K562 (cell line): Measurements from ENCODE around the gene ANKRD24. TPM values are rescaled to one million over a fixed set of nuclear protein-coding genes. Genes with fewer than 3 reads are reported as not detected.

Experiments used
- ATAC-seq: fragments of 200-7000 bp; cut with Tn5 transposase; 3 replicates; pipeline ENCODE4 v1.9.1; 2020; ENCODE audit warnings: moderate library complexity
- BruUV-seq: library from RNA; stranded (reverse); fragments of 400-500 nt; replicated peaks from 2 replicates; lab custom pipeline; 2021; lab: Mats Ljungman, UMichigan
- CTCF ChIA-PET: fragments of 300-600 bp; formaldehyde crosslinking; extraction: SDS; loops from one replicate; lab custom pipeline; 2021; ENCODE audit warnings: low intra/inter-chr PET ratio; lab: Yijun Ruan, JAX
- POLR2A ChIA-PET: fragments of 300-600, 350-650 bp; sonication (Branson Sonifier 250); formaldehyde crosslinking; extraction: SDS; loops from one replicate; lab custom pipeline; 2021; ENCODE audit warnings: antibody characterized with exemption, inconsistent platforms; lab: Yijun Ruan, JAX
- DNase-seq, 4 experiments: peaks; one replicate each; pipeline versions ENCODE4 v3.0.0 to v3.0.0-alpha.2; 2011 to 2018; ENCODE audit warnings: low spot score in 3 of 4, mixed read lengths in 3 of 4; ENCODE audit errors: extremely low read depth in 1 of 4
- FAIRE-seq: peaks from 2 replicates; lab custom pipeline; 2011; peaks lifted over from hg19 to GRCh38; lab: Jason Lieb, UNC
- H2AFZ ChIP-seq: 2 replicates; pipeline ENCODE4 v1.6.0; 2011; ENCODE audit warnings: low read depth, low read length, control low read depth, inconsistent platforms
- H3K27ac ChIP-seq: fragments of 200-600 bp; 3 replicates; pipeline ENCODE4 v1.8.0; 2011; ENCODE audit warnings: low read depth, mild to moderate bottlenecking, control low read depth, inconsistent platforms, low read length, moderate library complexity, mixed read lengths; ENCODE audit errors: extremely low read depth
- H3K27me3 ChIP-seq, 2 experiments: fragments of 300-600 bp in 1 of 2; 2 replicates in 1 of 2; 3 replicates in 1 of 2; pipeline versions ENCODE4 v1.6.0 to v1.8.0; 2011; ENCODE audit warnings: inconsistent platforms in 2 of 2, low read length in 2 of 2, mild to moderate bottlenecking in 1 of 2, mixed read lengths in 1 of 2, moderate library complexity in 1 of 2; ENCODE audit not compliant: control insufficient read depth in 2 of 2, insufficient read depth in 2 of 2
- H3K36me3 ChIP-seq: fragments of 300-600 bp; 3 replicates; pipeline ENCODE4 v1.8.0; 2011; ENCODE audit warnings: mild to moderate bottlenecking, low read length, inconsistent platforms; ENCODE audit not compliant: control insufficient read depth, insufficient read depth
- H3K4me1 ChIP-seq, 2 experiments: fragments of 200-600 bp in 1 of 2; replicated peaks in 1 of 2; 2 replicates in 1 of 2; 3 replicates in 1 of 2; pipeline versions ENCODE4 v1.5.1 to v1.8.0; 2011; ENCODE audit warnings: inconsistent platforms in 2 of 2, low read length in 2 of 2, mild to moderate bottlenecking in 1 of 2, mixed read lengths in 1 of 2, moderate library complexity in 1 of 2; ENCODE audit not compliant: control insufficient read depth in 2 of 2, insufficient read depth in 2 of 2
- H3K4me2 ChIP-seq: 2 replicates; pipeline ENCODE4 v1.6.1; 2011; ENCODE audit warnings: low read length, control low read depth, inconsistent platforms, mixed read lengths; ENCODE audit not compliant: insufficient read depth
- H3K4me3 ChIP-seq: fragments of 200-600 bp; sonication (generic), shearing (Covaris generic); 2 replicates; pipeline ENCODE4 v1.5.1; 2016; ENCODE audit warnings: control low read depth, inconsistent platforms
- H3K79me2 ChIP-seq: fragments of 200-600 bp; 3 replicates; pipeline ENCODE4 v1.8.0; 2011; ENCODE audit warnings: low read length, inconsistent platforms; ENCODE audit not compliant: control insufficient read depth, insufficient read depth
- H3K9ac ChIP-seq, 2 experiments: 2 replicates each; pipeline versions ENCODE4 v1.6.0 to v1.6.1; 2011; ENCODE audit warnings: low read depth in 2 of 2, low read length in 2 of 2, control low read depth in 1 of 2, inconsistent platforms in 1 of 2, mild to moderate bottlenecking in 1 of 2, mixed read lengths in 1 of 2; ENCODE audit not compliant: insufficient read depth in 1 of 2
- H3K9me1 ChIP-seq: one replicate; pipeline ENCODE4 v1.6.0; 2011; ENCODE audit warnings: inconsistent platforms, mild to moderate bottlenecking, low read length, moderate library complexity; ENCODE audit not compliant: control insufficient read depth, insufficient read depth
- H3K9me3 ChIP-seq: replicated peaks from 2 replicates; pipeline ENCODE4 v1.5.1; 2011; ENCODE audit warnings: low read depth, low read length, inconsistent platforms; ENCODE audit not compliant: control insufficient read depth, insufficient read depth
- H4K20me1 ChIP-seq: replicated peaks from 2 replicates; pipeline ENCODE4 v1.6.1; 2011; ENCODE audit warnings: low read length, inconsistent platforms, mixed read lengths; ENCODE audit not compliant: control insufficient read depth, insufficient read depth
- NCOA2 ChIP-seq, 2 experiments: fragments of 450-650 bp; IDR thresholded peaks; 2 replicates each; pipeline ENCODE4 v1.6.1; 2018; ENCODE audit warnings: mild to moderate bottlenecking in 2 of 2, moderate library complexity in 1 of 2; ENCODE audit not compliant: partially characterized antibody in 2 of 2
- PHTF2 ChIP-seq: fragments of 250-450 bp; sonication (Bioruptor Pico); IDR thresholded peaks from 2 replicates; pipeline ENCODE4 v1.5.0; 2021; ENCODE audit warnings: mild to moderate bottlenecking
- POLR2G ChIP-seq: fragments of 200-400 bp; formaldehyde crosslinking; IDR thresholded peaks from 2 replicates; pipeline ENCODE4 v1.6.1; 2017; ENCODE audit warnings: low read depth, mild to moderate bottlenecking, antibody characterized with exemption, low read length, moderate library complexity
- RBM25 ChIP-seq: fragments of 200-400 bp; formaldehyde crosslinking; IDR thresholded peaks from 2 replicates; pipeline ENCODE4 v1.6.1; 2018; ENCODE audit warnings: low read length, low read depth, moderate library complexity; ENCODE audit not compliant: severe bottlenecking
- ZFP36 ChIP-seq: fragments of 150-350 bp; IDR thresholded peaks from 2 replicates; pipeline ENCODE4 v1.6.1; 2018; ENCODE audit warnings: low read length, low read depth; ENCODE audit not compliant: partially characterized antibody
- WGBS: fragments of 100-300 bp; shearing (Covaris generic); methylation state at CpG from one replicate; pipeline ENCODE4 v1.1.6; 2016; ENCODE audit warnings: low coverage, mixed read lengths; ENCODE audit not compliant: insufficient coverage; ENCODE audit errors: missing lambda C conversion rate; 5-methylcytosine and 5-hydroxymethylcytosine counted together
- in situ Hi-C: fragments of 300-500 bp; cut with MboI; formaldehyde crosslinking; loops from 4 replicates; pipeline ENCODE4 v1.15.0; 2018; ENCODE audit warnings: inconsistent platforms, mixed read lengths
- intact Hi-C: fragments of 100-400 bp; cut with micrococcal nuclease; formaldehyde crosslinking; loops from 2 replicates; pipeline ENCODE4 v1.14.2; 2022
- polyA plus RNA-seq, 8 experiments: library from polyadenylated mRNA; depleted of rRNA in 4 of 8; stranded (reverse) in 5 of 8; unstranded in 3 of 8; fragments of >200 nt; fragmentation: Nextera tagmentation in 2 of 8; fragmentation: Illumina TruSeq in 1 of 8; extraction: Ambion mirVana in 2 of 8; extraction: Trizol in 1 of 8; gene quantifications; 2 replicates each; pipeline versions ENCODE4 v1.2.1 to v1.2.3, GENCODE V29; 2011 to 2014; ENCODE audit warnings: inconsistent platforms in 1 of 8, missing spikeins in 1 of 8
- total RNA-seq, 7 experiments: library from RNA; depleted of rRNA in 6 of 7; stranded (reverse); fragments of >200 nt in 6 of 7; fragmentation: Illumina TruSeq in 2 of 7; extraction: Trizol in 2 of 7; gene quantifications; 2 replicates each; pipeline versions ENCODE4 v1.2.1 to v1.2.3, GENCODE V29; 2011 to 2021; ENCODE audit warnings: low replicate concordance in 1 of 7
- TF ChIP-seq, protein P1 (sequence below): sonication (generic); formaldehyde crosslinking; IDR thresholded peaks from 2 replicates; pipeline ENCODE4 v1.8.0; 2022; ENCODE audit warnings: mild to moderate bottlenecking, missing genetic modification reagents
- TF ChIP-seq, protein P2 (sequence below): sonication (generic); formaldehyde crosslinking; IDR thresholded peaks from 2 replicates; pipeline ENCODE4 v1.8.1; 2023; ENCODE audit warnings: mild to moderate bottlenecking, missing genetic modification reagents

ANKRD24 gene
- total and polyA plus RNA-seq, 9 of the 15 experiments (the other 6 are each of a cell fraction or from before 2014, with no cell fraction given) = 0.07 to 0.12 (median 0.09) TPM; not detected in 5

DNA sequence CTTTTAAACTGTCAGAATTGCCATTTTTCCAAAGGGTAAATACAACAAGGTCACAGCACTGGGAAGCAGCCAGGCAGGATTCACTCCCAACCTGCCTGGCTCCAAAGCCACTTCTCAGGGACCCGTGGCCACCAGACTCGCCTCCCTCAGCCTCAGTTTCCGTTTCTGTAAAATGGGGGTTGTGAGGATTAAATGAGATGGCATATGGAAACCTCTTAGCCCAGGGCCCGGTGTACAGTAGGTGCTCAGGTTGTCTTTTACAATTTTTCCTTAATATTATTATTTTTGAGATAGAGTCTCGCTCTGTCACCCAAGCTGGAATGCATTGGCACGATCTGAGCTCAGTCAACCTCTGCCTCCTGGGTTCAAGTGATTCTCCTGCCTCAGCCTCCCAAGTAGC is 74.5 kb downstream of the ANKRD24 start:
- Histone ChIP-seq H3K79me2 (no peaks in the 10 kb centered on the region), H3K27ac (no peak overlapping the region), H3K4me3 (no peak overlapping the region), H3K36me3 (peaks cover 66% of the 10 kb centered on the region; the same call in 2 of the 3 replicates), H3K27me3 (no peaks in the 10 kb centered on the region), H3K9ac (no peak overlapping the region), H3K9me3 (peaks cover 9% of the 10 kb centered on the region), H3K9me1 (no peaks in the 10 kb centered on the region), H3K4me2 (no peak overlapping the region), H4K20me1 (no peaks in the 10 kb centered on the region), H3K4me1 (peaks cover 0 to 5% of the 10 kb centered on the region in 2 experiments; a peak in 1 of 5 replicates), H2AFZ (no peak overlapping the region)
- 99% methylated on average over 6 of the region's 6 CpGs for WGBS
- in situ Hi-C loops = no loop called here
- no peak for DNase-seq
- CTCF ChIA-PET = no interaction called here
- BruUV-seq = no TSS peak
- TF ChIP-seq PHTF2 (CRISPR knock-in tag) (no peak), RBM25 (peak; percentile 55)
- TF ChIP-seq, protein P1, sequence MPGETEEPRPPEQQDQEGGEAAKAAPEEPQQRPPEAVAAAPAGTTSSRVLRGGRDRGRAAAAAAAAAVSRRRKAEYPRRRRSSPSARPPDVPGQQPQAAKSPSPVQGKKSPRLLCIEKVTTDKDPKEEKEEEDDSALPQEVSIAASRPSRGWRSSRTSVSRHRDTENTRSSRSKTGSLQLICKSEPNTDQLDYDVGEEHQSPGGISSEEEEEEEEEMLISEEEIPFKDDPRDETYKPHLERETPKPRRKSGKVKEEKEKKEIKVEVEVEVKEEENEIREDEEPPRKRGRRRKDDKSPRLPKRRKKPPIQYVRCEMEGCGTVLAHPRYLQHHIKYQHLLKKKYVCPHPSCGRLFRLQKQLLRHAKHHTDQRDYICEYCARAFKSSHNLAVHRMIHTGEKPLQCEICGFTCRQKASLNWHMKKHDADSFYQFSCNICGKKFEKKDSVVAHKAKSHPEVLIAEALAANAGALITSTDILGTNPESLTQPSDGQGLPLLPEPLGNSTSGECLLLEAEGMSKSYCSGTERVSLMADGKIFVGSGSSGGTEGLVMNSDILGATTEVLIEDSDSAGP (CRISPR knock-in tag) = no peak
- FAIRE-seq = no peak
- ATAC-seq = no peak
- POLR2A ChIA-PET = interaction anchor here (0.6 to 2.7 kb wide), 4 partner anchors 10 to 142 kb away, joined by 3 to 9 read pairs (median 4); partner anchors contain the start of gene YJU2
- intact Hi-C loops = no loop called here

DNA sequence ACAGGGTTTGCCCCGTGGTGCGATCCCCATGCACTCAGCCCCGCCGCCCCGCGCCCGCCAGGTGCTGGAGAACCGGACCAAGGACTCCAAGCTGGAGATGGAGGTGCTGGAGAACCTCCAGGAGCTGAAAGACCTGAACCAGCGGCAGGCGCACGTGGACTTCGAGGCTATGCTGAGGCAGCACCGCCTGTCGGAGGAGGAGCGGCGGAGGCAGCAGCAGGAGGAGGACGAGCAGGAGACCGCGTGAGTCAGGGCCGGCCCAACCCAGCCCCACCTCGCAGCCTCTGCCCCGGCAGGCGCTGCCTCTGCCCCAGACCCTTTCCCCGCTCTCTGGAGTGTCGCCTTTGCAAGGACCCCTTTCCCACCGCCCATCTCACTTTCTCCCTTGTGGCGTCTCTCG is 75.7 kb downstream of the ANKRD24 start:
- TF ChIP-seq NCOA2 (IDR thresholded peaks at IDR 0.05; ENCODE audit: partially characterized antibody in 2 of 2) (no peak), POLR2G (peak; percentile 39; the same call in 1 of the 2 replicates), ZFP36 (no peak)
- TF ChIP-seq, protein P2, sequence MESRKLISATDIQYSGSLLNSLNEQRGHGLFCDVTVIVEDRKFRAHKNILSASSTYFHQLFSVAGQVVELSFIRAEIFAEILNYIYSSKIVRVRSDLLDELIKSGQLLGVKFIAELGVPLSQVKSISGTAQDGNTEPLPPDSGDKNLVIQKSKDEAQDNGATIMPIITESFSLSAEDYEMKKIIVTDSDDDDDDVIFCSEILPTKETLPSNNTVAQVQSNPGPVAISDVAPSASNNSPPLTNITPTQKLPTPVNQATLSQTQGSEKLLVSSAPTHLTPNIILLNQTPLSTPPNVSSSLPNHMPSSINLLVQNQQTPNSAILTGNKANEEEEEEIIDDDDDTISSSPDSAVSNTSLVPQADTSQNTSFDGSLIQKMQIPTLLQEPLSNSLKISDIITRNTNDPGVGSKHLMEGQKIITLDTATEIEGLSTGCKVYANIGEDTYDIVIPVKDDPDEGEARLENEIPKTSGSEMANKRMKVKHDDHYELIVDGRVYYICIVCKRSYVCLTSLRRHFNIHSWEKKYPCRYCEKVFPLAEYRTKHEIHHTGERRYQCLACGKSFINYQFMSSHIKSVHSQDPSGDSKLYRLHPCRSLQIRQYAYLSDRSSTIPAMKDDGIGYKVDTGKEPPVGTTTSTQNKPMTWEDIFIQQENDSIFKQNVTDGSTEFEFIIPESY = peak; percentile 71
- TF ChIP-seq, all 486 proteins: peak for 2
- ChIA-PET CTCF (no interaction called here), POLR2A (interaction anchor here (0.5 to 1.1 kb wide), 2 partner anchors 17 to 212 kb away, joined by 3 read pairs; no protein-coding TSS in a partner anchor)
- H3K4me1 ChIP-seq = peaks cover 0 to 5% of the 10 kb centered on the region in 2 experiments; a peak in 1 of 5 replicates
- H3K27me3 ChIP-seq = no peaks in the 10 kb centered on the region
- no peak overlapping the region for H2AFZ ChIP-seq
- DNase-seq = peak in 1 of 4 experiments; percentile 13
- H3K9me1 ChIP-seq = no peaks in the 10 kb centered on the region
- WGBS = 94% methylated on average over 11 of the region's 28 CpGs
- peaks cover 9% of the 10 kb centered on the region for H3K9me3 ChIP-seq
- H3K79me2 ChIP-seq = no peaks in the 10 kb centered on the region
- no peak for ATAC-seq
- H3K36me3 ChIP-seq = peaks cover 65% of the 10 kb centered on the region; the same call in 2 of the 3 replicates
- no peak overlapping the region for H3K27ac ChIP-seq
- BruUV-seq = no TSS peak
- H3K4me3 ChIP-seq = no peak overlapping the region
- intact Hi-C loops = no loop called here
- H3K9ac ChIP-seq = peak overlapping the region in 1 of 2 experiments; percentile 35; a peak in 1 of 4 replicates
- no peak for FAIRE-seq
- H4K20me1 ChIP-seq = no peaks in the 10 kb centered on the region
- in situ Hi-C loops = no loop called here
- H3K4me2 ChIP-seq = no peak overlapping the region
